ENCODE measurements around the gene BAZ2A. TPM values are rescaled to one million over a fixed set of nuclear protein-coding genes. Genes with fewer than 3 reads are reported as not detected.

The BAZ2A gene
- total RNA-seq, 1 experiment from 2014 or later, result 131 TPM

DNA sequence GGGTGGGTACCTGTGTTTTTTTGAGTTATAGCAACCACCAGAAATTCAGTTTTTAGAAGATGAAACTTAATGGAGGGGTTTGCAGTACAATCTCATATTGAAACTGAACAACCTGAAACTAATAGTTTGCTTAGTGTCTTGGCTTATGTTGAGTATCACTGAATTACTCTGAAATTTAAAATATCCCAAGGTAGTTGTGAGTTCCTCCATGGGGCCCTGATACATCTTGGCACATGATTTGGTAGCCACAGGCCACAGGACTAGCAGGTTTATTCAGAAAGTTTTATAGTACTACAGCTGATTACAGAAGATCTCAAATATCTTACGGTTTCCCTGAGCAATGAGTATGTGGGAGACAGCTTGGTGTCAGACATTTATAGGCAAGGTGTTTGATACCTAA is 47.6 kb upstream of the BAZ2A start:
- intact Hi-C loops (cut with micrococcal nuclease; ENCODE audit: unreplicated experiment) (no loop called here), in situ Hi-C loops (cut with HindIII; ENCODE audit: low pct_unique_long_range_greater_than_20kb, low sequenced_read_pairs) (no loop called here)
- Histone ChIP-seq H3K9me3 (ENCODE audit: control insufficient read depth, insufficient read depth, low read depth, low read length) (no peaks in the 10 kb centered on the region), H3K4me3 (ENCODE audit: low read depth in 2 of 2, low read length in 2 of 2) (no peak overlapping the region), H3K36me3 (ENCODE audit: control insufficient read depth, insufficient read depth, low read length) (no peaks in the 10 kb centered on the region; the same call in 1 of the 2 replicates), H3K27me3 (ENCODE audit: control insufficient read depth, insufficient read depth, low read length) (no peaks in the 10 kb centered on the region), H3K27ac (ENCODE audit: low read length) (no peak overlapping the region), H3K4me1 (ENCODE audit: control insufficient read depth, insufficient read depth, low read length) (peaks cover 9% of the 10 kb centered on the region; the same call in 1 of the 2 replicates)
- ATAC-seq (no peak), DNase-seq (ENCODE audit: low read depth, low spot score) (no peak)
- POLR2A ChIA-PET, result no interaction called here
- TSS peak; percentile 31 for BruUV-seq (replicated peaks)
- CTCF ChIA-PET, result no interaction called here
- no peak for TF ChIP-seq POLR2AphosphoS5 (IDR thresholded peaks at IDR 0.05; ENCODE audit: low read depth, low read length)

DNA sequence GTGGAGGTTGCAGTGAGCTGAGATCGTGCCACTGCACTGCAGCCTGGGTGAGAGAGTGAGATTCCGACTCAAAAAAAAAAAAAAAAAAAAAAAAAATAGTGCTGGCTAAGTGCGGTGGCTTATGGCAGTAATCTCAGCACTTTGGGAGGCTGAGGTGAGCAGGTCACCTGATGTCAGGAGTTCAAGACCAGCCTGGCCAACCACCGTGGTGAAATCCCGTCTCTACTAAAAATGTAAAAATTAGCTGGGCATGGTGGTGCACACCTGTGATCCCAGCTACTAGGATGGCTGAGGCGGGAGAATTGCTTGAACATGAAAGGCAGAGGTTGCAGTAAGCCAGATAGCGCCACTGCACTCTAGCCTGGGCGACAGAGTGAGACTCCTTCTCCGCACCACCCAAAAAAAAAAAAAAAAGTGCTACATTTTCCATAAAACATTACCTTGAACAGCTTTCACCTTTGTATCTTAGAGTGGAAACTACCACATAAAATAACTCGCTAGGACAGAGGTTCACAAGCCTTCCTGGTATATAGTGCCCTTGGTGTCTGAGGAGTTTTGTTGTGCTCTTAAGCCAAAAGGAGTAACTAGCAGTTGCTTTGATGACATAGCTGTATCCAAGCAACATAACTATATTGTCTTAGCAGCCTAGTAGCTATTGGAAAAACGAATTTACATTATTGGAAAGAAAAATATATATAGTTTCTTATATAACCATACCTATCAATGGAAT is 46.9 kb upstream of the BAZ2A start:
- Histone ChIP-seq H3K36me3 (ENCODE audit: control insufficient read depth, insufficient read depth, low read length) (peaks cover 3% of the 10 kb centered on the region; the same call in 1 of the 2 replicates), H3K4me1 (ENCODE audit: control insufficient read depth, insufficient read depth, low read length) (peaks cover 9% of the 10 kb centered on the region; the same call in 1 of the 2 replicates), H3K4me3 (ENCODE audit: low read depth in 2 of 2, low read length in 2 of 2) (no peak overlapping the region), H3K27ac (ENCODE audit: low read length) (no peak overlapping the region), H3K27me3 (ENCODE audit: control insufficient read depth, insufficient read depth, low read length) (no peaks in the 10 kb centered on the region), H3K9me3 (ENCODE audit: control insufficient read depth, insufficient read depth, low read depth, low read length) (no peaks in the 10 kb centered on the region)
- POLR2A ChIA-PET, result no interaction called here
- intact Hi-C loops (cut with micrococcal nuclease; ENCODE audit: unreplicated experiment), result no loop called here
- in situ Hi-C loops (cut with HindIII; ENCODE audit: low pct_unique_long_range_greater_than_20kb, low sequenced_read_pairs), result no loop called here
- no TSS peak for BruUV-seq (replicated peaks)
- ATAC-seq (no peak), DNase-seq (ENCODE audit: low read depth, low spot score) (no peak)
- CTCF ChIA-PET, result no interaction called here
- no peak for TF ChIP-seq REST (IDR thresholded peaks at IDR 0.05; ENCODE audit: insufficient read depth in 1 of 2, low read depth in 2 of 2, low read length in 1 of 2)
- TF ChIP-seq TCF7L2 (IDR thresholded peaks at IDR 0.05; ENCODE audit: low read depth, low read length), result no peak
- TF ChIP-seq POLR2AphosphoS5 (IDR thresholded peaks at IDR 0.05; ENCODE audit: low read depth, low read length), result no peak
- TF ChIP-seq SIN3A (IDR thresholded peaks at IDR 0.05; ENCODE audit: borderline replicate concordance, insufficient read depth, low read depth, low read length), result no peak
- TF ChIP-seq CTCF (IDR thresholded peaks at IDR 0.05), result no peak

DNA sequence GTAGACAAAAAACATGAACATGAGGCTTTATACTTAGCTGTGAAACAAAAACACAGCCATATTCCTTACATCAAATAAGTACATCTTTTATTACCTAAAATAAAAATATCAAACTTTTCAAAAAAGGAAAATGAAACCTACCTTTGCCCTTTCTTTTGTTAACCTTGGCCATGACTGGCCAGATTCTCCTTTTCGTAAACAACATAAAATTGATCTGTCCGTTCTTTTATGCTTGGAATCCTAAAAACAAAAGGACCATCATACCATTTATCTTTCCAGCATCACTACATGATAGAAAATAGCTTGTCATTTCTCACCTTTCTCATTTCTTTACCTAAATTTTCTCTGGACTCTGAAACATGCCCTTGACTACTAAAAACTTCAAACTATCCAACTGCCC is 41.5 kb upstream of the BAZ2A start:
- CTCF ChIA-PET, result no interaction called here

More for the DNA sequence above, 41.5 kb upstream of the BAZ2A start:
- intact Hi-C loops (cut with micrococcal nuclease; ENCODE audit: unreplicated experiment), result no loop called here
- no peaks in the 10 kb centered on the region for H3K9me3 ChIP-seq (ENCODE audit: control insufficient read depth, insufficient read depth, low read depth, low read length)
- no peaks in the 10 kb centered on the region for H3K27me3 ChIP-seq (ENCODE audit: control insufficient read depth, insufficient read depth, low read length)
- peaks cover 36% of the 10 kb centered on the region for H3K36me3 ChIP-seq (ENCODE audit: control insufficient read depth, insufficient read depth, low read length)
- ATAC-seq (no peak), DNase-seq (ENCODE audit: low read depth, low spot score) (no peak)
- no peaks in the 10 kb centered on the region for H3K4me1 ChIP-seq (ENCODE audit: control insufficient read depth, insufficient read depth, low read length)
- in situ Hi-C loops (cut with HindIII; ENCODE audit: low pct_unique_long_range_greater_than_20kb, low sequenced_read_pairs), result no loop called here
- no peak for TF ChIP-seq POLR2AphosphoS5 (IDR thresholded peaks at IDR 0.05; ENCODE audit: low read depth, low read length)
- H3K27ac ChIP-seq (ENCODE audit: low read length), result no peak overlapping the region
- POLR2A ChIA-PET, result no interaction called here
- no peak overlapping the region for H3K4me3 ChIP-seq (ENCODE audit: low read depth in 2 of 2, low read length in 2 of 2)
- BruUV-seq (replicated peaks), result TSS peak; percentile 20

All from Panc1 (cell line).